RWPE2 (cell line): Measurements from ENCODE around the gene BLOC1S6.

Experiments used
- ATAC-seq: fragments of 200-7000 bp; cut with Tn5 transposase; 3 replicates; pipeline ENCODE4 v1.9.1; 2021; ENCODE audit warnings: low read depth
- DNase-seq: peaks from one replicate; pipeline ENCODE4 v3.0.0-alpha.2; 2020; ENCODE audit warnings: low spot score
- H3K27ac ChIP-seq: fragments of 450-650 bp; 2 replicates; pipeline ENCODE4 v1.5.1; 2017; ENCODE audit warnings: mild to moderate bottlenecking; ENCODE audit not compliant: poor library complexity, severe bottlenecking
- H3K27me3 ChIP-seq: fragments of 250-450 bp; sonication (Bioruptor Pico); 2 replicates; pipeline ENCODE4 v1.5.1; 2021; ENCODE audit warnings: mild to moderate bottlenecking, moderate library complexity; ENCODE audit not compliant: insufficient read depth, poor library complexity, severe bottlenecking
- H3K36me3 ChIP-seq: fragments of 250-450 bp; sonication (Bioruptor Pico); 2 replicates; pipeline ENCODE4 v1.5.1; 2020; ENCODE audit warnings: low read depth, mild to moderate bottlenecking, moderate library complexity
- H3K4me1 ChIP-seq: fragments of 250-450 bp; sonication (Bioruptor Pico); 2 replicates; pipeline ENCODE4 v1.5.1; 2021; ENCODE audit warnings: mild to moderate bottlenecking, moderate library complexity; ENCODE audit not compliant: insufficient read depth, poor library complexity, severe bottlenecking
- H3K4me3 ChIP-seq: fragments of 250-450 bp; sonication (Bioruptor Pico); 2 replicates; pipeline ENCODE4 v1.5.1; 2021; ENCODE audit warnings: mild to moderate bottlenecking, moderate library complexity; ENCODE audit not compliant: severe bottlenecking
- H3K9me3 ChIP-seq: fragments of 250-450 bp; sonication (Bioruptor Pico); 2 replicates; pipeline ENCODE4 v1.5.1; 2021; ENCODE audit warnings: mild to moderate bottlenecking, moderate library complexity; ENCODE audit not compliant: severe bottlenecking
- CTCF ChIP-seq: fragments of 450-650 bp; IDR thresholded peaks from one replicate; pipeline ENCODE4 v1.5.1; 2017; ENCODE audit warnings: mild to moderate bottlenecking, moderate library complexity; ENCODE audit not compliant: poor library complexity, severe bottlenecking

BLOC1S6 gene

GRCh38 chr15:45630917-45631691, 43.9 kb downstream of the BLOC1S6 start:
- Histone ChIP-seq H3K36me3 (no peaks in the 10 kb centered on the region), H3K9me3 (peaks cover 3% of the 10 kb centered on the region), H3K4me1 (peaks cover 14% of the 10 kb centered on the region), H3K27ac (peak overlapping the region; percentile 82), H3K27me3 (no peaks in the 10 kb centered on the region), H3K4me3 (no peak overlapping the region)
- peak; percentile 64 for ATAC-seq
- no peak for TF ChIP-seq CTCF
- DNase-seq, result peak; percentile 81

- no peaks in the 10 kb centered on the region for H3K27me3 ChIP-seq
- TF ChIP-seq CTCF, result no peak
- H3K27ac ChIP-seq, result peak overlapping the region; percentile 82
- peaks cover 18% of the 10 kb centered on the region for H3K4me1 ChIP-seq
- H3K9me3 ChIP-seq, result no peaks in the 10 kb centered on the region
- ATAC-seq, result peak; percentile 7; the same call in 1 of the 3 replicates
- H3K4me3 ChIP-seq, result no peak overlapping the region
- no peak for DNase-seq
- H3K36me3 ChIP-seq, result peaks cover 3% of the 10 kb centered on the region; the same call in 1 of the 2 replicates
These were observed 44.6 kb downstream of the BLOC1S6 start for GRCh38 chr15:45631776-45632175.

- Histone ChIP-seq H3K4me1 (peaks cover 45% of the 10 kb centered on the region), H3K4me3 (peak within 1 kb of the TSS; percentile 72), H3K9me3 (no peaks in the 10 kb centered on the region), H3K27me3 (no peaks in the 10 kb centered on the region), H3K27ac (peak within 1 kb of the TSS; percentile 100), H3K36me3 (peaks cover 22% of the 10 kb centered on the region)
- TF ChIP-seq CTCF, result no peak
- DNase-seq (peak; percentile 90), ATAC-seq (peak; percentile 71)
These were observed 47.4 kb downstream of the BLOC1S6 start, which contains the start of gene SQOR for GRCh38 chr15:45634432-45635190. Gene SQOR, plus strand, starts transcription at chr15:45635029. Its CDS starts 23,895 bp downstream, at chr15:45658924.

GRCh38 chr15:45635191-45635638, 48.0 kb downstream of the BLOC1S6 start:
- Histone ChIP-seq H3K4me1 (peaks cover 51% of the 10 kb centered on the region), H3K4me3 (peak overlapping the region; percentile 72), H3K27ac (peak overlapping the region; percentile 100), H3K27me3 (no peaks in the 10 kb centered on the region), H3K36me3 (peaks cover 28% of the 10 kb centered on the region), H3K9me3 (no peaks in the 10 kb centered on the region)
- TF ChIP-seq CTCF, result peak; percentile 91
- DNase-seq (peak; percentile 83), ATAC-seq (peak; percentile 44)
